Measurements from ENCODE around the gene MBL2. TPM values are rescaled to one million over a fixed set of nuclear protein-coding genes. Genes with fewer than 3 reads are reported as not detected.

MBL2 gene
- total and polyA plus RNA-seq, 2 of the 8 experiments (the other 6 are each of a cell fraction or from before 2014, with no cell fraction given): not detected

DNA sequence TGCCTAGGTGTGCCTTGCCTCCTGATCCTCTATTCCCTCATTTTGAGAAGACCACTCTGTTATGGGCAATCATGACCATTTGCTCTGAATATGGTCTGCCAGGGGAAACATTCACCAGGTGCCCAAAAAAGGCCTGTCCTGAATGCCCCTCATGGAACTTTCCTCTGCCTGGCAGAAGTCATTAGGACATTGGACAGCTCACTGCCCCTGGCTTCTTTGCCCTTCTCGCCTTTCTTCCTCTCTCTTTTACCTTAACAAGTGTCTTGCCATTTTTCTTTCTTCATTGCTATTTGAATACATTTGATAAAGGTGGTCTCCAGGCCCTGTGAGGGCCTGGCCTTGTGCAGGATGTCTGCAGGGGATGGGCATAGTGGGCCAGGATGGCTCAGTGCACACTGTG lies 20.3 kb downstream of the MBL2 start:
- CTCF ChIA-PET (ENCODE audit: partially characterized antibody): interaction anchor here (0.7 to 1.2 kb wide), 3 partner anchors 11 to 29 kb away, joined by 3 to 7 read pairs (median 4); no protein-coding TSS in a partner anchor
- Histone ChIP-seq H3K23ac (ENCODE audit: insufficient read length) (no peak overlapping the region), H3K9ac (replicated peaks in 1 of 4; ENCODE audit: extremely low read depth in 1 of 4, low read depth in 3 of 4, low read length in 3 of 4) (no peak overlapping the region), H4K91ac (replicated peaks; ENCODE audit: insufficient read length, low read length) (no peak overlapping the region), H3K79me1 (ENCODE audit: low read depth, low read length) (no peaks in the 10 kb centered on the region), H3K27ac (ENCODE audit: low read depth, low read length) (no peak overlapping the region), H3K27me3 (replicated peaks in 1 of 4; ENCODE audit: control insufficient read depth in 3 of 4, extremely low read depth in 1 of 4, insufficient read depth in 3 of 4, low read length in 3 of 4) (no peaks in the 10 kb centered on the region), H4K8ac (ENCODE audit: extremely low read depth, insufficient read depth, low read length) (no peak overlapping the region), H2AFZ (ENCODE audit: low read length) (no peak overlapping the region), H3K79me2 (ENCODE audit: control insufficient read depth in 1 of 2, insufficient read depth in 2 of 2, low read length in 2 of 2) (no peaks in the 10 kb centered on the region), H2BK15ac (ENCODE audit: low read length) (no peak overlapping the region), H3K4me1 (replicated peaks in 1 of 4; ENCODE audit: control insufficient read depth in 3 of 4, insufficient read depth in 4 of 4, low read length in 3 of 4) (no peaks in the 10 kb centered on the region), H3K4me2 (ENCODE audit: insufficient read depth in 1 of 2, low read depth in 2 of 2, low read length in 2 of 2) (no peak overlapping the region), H2BK20ac (ENCODE audit: low read length) (no peak overlapping the region), H3K18ac (ENCODE audit: extremely low read depth, low read length) (no peak overlapping the region), H3K4me3 (ENCODE audit: extremely low read depth in 1 of 4, insufficient read depth in 2 of 4, low read depth in 3 of 4, low read length in 4 of 4) (no peak overlapping the region), H2BK120ac (replicated peaks; ENCODE audit: low read depth, low read length) (no peak overlapping the region), H3K14ac (ENCODE audit: insufficient read length) (no peak overlapping the region), H4K5ac (ENCODE audit: insufficient read length, low read depth, low read length) (no peak overlapping the region), H3K23me2 (ENCODE audit: low read depth, low read length) (no peaks in the 10 kb centered on the region; the same call in 1 of the 2 replicates), H3K4ac (replicated peaks; ENCODE audit: insufficient read length, low read depth, low read length) (no peak overlapping the region), H2BK12ac (ENCODE audit: low read depth, low read length) (no peak overlapping the region), H3K36me3 (ENCODE audit: control insufficient read depth in 2 of 4, insufficient read depth in 4 of 4, low read length in 3 of 4) (no peaks in the 10 kb centered on the region), H3K56ac (replicated peaks; ENCODE audit: insufficient read length, low read depth, low read length) (no peak overlapping the region), H4K20me1 (replicated peaks in 1 of 2; ENCODE audit: control insufficient read depth in 1 of 2, insufficient read depth in 2 of 2, low read length in 2 of 2) (no peaks in the 10 kb centered on the region), H2AK5ac (ENCODE audit: low read depth, low read length) (no peak overlapping the region), H3K9me3 (ENCODE audit: insufficient read depth in 2 of 2, low read depth in 1 of 2, low read length in 1 of 2) (0 out of 4 replicates have a peak, but pooled peaks cover 0 to 3% of the 10 kb centered on the region in 2 experiments), H2BK5ac (ENCODE audit: low read depth, low read length) (no peak overlapping the region)
- POLR2A ChIA-PET (ENCODE audit: partially characterized antibody): no interaction called here
- 54% methylated on average over 1 of the region's 1 CpG; no CpG with 5 or more reads in 1 of the 2 experiments for WGBS, 2 experiments (ENCODE audit: extremely low coverage in 1 of 2, insufficient coverage in 1 of 2, insufficient read length in 1 of 2, insufficient replicate concordance in 2 of 2, low coverage in 1 of 2, low lambda C conversion rate in 2 of 2, missing lambda C conversion rate in 1 of 2)
- no peak for FAIRE-seq
- no peak for DNase-seq (ENCODE audit: low read depth in 1 of 2, low spot score in 2 of 2)
- no peak for TF ChIP-seq SIRT6 (IDR thresholded peaks at IDR 0.05; ENCODE audit: low read length)
- TF ChIP-seq TAF1 (IDR thresholded peaks at IDR 0.05; ENCODE audit: low read depth, low read length): no peak
- no peak for TF ChIP-seq RFX5 (IDR thresholded peaks at IDR 0.05; ENCODE audit: borderline replicate concordance, low read depth, low read length)
- TF ChIP-seq, protein P1, sequence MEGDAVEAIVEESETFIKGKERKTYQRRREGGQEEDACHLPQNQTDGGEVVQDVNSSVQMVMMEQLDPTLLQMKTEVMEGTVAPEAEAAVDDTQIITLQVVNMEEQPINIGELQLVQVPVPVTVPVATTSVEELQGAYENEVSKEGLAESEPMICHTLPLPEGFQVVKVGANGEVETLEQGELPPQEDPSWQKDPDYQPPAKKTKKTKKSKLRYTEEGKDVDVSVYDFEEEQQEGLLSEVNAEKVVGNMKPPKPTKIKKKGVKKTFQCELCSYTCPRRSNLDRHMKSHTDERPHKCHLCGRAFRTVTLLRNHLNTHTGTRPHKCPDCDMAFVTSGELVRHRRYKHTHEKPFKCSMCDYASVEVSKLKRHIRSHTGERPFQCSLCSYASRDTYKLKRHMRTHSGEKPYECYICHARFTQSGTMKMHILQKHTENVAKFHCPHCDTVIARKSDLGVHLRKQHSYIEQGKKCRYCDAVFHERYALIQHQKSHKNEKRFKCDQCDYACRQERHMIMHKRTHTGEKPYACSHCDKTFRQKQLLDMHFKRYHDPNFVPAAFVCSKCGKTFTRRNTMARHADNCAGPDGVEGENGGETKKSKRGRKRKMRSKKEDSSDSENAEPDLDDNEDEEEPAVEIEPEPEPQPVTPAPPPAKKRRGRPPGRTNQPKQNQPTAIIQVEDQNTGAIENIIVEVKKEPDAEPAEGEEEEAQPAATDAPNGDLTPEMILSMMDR (IDR thresholded peaks at IDR 0.05; ENCODE audit: control extremely low read depth in 1 of 3, insufficient read depth in 1 of 3, low read depth in 1 of 3, low read length in 3 of 3): no peak
- no peak for TF ChIP-seq ASH2L (IDR thresholded peaks at IDR 0.05; ENCODE audit: low read length)
- TF ChIP-seq TCF12 (IDR thresholded peaks at IDR 0.05; ENCODE audit: low read depth, low read length): no peak
- no peak for TF ChIP-seq RNF2 (IDR thresholded peaks at IDR 0.05; ENCODE audit: borderline replicate concordance, low read depth, low read length, missing control alignments, poor library complexity, severe bottlenecking)
- no peak for TF ChIP-seq SIN3A (conservative IDR thresholded peaks at IDR 0.05 in 1 of 2, IDR thresholded peaks at IDR 0.05 in 1 of 2; ENCODE audit: low read depth in 1 of 2, low read length in 2 of 2)
- TF ChIP-seq YY1 (IDR thresholded peaks at IDR 0.05; ENCODE audit: low read depth, low read length): no peak
- TF ChIP-seq TBP (IDR thresholded peaks at IDR 0.05; ENCODE audit: low read depth, low read length): no peak
- no peak for TF ChIP-seq CTBP2 (IDR thresholded peaks at IDR 0.05; ENCODE audit: borderline replicate concordance, insufficient read depth, insufficient read length, low read length)
- no peak for TF ChIP-seq TEAD4 (IDR thresholded peaks at IDR 0.05; ENCODE audit: low read depth, low read length)
